HG02623 (cell line): ENCODE results near the gene CR1L.
"Not testable (repeated sequence)": the region's sequence is repeated elsewhere in the genome, so short reads cannot be mapped to it uniquely, and the experiment has no call there.

Experiments used
- ATAC-seq: cut with Tn5 transposase; IDR thresholded peaks from one replicate; pipeline ENCODE4 v1.9.1; 2021; ENCODE audit warnings: moderate library complexity; ENCODE audit not compliant: unreplicated experiment

The CR1L gene

DNA sequence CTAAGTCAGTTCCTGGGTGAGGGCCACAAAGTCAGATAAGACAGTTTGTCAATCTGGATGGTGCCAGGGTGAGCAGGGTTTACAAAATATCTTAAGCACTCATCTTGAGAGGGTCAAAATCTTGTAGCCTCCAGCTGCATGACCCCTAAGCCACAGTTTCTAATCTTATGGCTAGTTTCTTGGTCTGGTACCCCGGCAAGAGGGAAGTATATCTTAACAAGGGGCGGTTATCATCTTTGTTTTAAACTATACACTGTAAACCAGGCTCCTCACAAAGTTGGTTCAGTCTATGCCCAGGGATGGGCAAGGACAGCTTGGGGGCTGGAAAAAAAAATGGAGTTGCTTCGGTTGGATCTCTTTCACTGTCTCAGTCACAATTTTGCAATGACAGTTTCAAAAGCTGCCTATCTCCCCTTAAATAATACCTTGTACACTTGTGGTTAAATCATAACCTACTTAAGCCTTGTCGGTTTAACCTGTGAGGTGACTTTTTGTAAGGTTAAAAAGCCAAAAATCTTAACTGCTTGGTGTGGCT, 99.1 kb downstream of the CR1L start:
- ATAC-seq, result no peak

DNA sequence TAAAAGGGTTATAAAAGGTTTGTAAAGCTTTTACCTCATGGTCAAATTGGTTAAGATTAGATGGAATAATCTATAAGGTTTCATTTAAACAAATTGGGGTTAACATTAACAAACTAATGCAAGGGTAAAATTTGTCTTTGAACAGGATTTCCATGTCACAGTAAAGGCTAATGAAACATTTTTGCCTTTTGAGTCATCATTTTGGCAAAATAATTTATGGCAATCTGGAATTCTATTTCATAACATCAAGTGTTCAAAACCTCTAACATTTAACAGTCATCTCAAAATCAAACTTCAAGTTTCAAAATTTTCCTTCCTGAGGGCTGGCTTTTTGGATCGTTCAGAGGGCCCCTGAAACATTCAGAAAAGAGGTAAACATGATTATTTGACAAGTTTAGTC, 100.4 kb downstream of the CR1L start:
- ATAC-seq, result no peak

DNA sequence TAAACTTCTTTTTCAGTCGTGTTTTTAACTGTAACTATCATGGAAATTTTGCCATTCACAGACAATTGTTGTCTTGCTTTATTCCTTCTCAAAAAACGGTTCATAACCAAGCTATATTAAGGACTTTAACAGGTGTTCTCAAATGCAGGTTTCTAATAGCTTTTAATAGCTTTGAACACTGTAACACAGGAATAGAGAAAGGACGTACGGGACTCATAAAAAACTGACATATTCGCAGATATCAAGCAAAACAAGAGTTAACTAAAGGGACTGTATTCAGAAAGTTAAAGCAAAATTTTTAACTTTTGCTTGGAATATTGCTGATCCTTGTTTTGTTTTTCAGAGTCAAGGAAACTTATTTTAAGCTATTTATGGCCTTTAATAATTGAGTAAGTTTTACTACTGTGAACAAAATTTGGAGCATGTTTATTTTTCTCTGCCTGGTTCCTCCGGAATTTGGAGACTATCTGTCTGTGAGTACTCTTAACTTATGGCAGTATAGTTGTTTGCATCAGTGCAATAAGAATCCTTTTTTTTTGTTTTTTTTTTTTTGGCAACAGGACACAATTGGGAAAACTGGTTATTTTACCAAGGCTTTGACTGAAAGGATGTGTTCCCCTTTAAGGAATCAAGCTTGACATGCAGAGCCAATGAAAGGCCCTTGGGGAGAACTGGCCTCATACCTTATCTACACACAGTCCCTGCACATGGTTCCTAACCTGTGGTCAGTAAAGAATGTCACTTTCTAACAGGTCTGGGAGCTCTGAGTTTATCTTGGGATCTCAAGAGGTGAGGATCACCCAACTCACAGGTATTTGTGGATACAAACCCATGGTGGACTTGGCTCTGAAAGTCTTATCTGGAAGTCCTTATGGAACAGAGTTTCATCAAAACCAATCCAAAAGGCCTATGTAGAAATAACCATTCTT, 101.2 kb downstream of the CR1L start:
- ATAC-seq, result no peak

DNA sequence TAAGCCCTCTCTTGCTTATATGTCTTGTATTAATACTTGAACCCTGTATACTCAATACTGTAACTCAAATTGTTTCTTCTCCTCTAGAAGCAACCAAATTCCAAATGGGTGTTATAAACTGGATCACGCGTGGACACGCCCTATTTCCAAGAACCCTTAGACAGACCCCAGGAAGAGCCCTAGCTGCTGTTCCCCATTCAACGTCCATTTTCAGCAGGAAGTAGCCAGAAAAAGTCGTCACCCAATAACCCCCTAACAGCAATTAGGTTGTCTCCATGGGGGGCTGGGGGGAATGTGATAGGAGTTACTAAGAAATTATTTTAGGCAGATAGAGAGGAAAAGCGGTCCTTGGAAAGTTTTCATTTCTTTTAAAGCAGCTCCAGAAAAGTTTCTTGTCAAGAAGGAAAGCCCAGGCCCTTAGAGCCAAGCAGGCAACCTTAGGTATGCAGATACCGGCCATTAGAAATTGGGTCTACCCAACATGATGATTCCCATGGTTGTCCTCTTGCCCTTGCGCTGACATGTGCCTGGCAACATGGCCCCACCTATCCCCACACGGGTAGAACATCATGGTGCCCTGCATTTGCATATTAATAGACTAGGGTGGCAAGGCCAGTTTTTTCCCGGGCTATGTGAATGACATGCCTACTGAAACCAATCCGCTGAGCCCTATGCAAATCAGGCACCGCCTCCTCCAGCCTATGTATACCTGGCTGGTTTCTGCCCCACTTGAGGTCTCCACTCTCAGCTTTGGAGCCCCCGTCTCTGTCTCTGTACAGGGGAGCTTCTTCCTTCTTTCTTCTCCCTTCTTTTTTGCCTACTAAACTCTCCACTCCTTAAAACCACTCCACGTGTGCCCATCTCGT, 102.9 kb downstream of the CR1L start:
- no peak for ATAC-seq

DNA sequence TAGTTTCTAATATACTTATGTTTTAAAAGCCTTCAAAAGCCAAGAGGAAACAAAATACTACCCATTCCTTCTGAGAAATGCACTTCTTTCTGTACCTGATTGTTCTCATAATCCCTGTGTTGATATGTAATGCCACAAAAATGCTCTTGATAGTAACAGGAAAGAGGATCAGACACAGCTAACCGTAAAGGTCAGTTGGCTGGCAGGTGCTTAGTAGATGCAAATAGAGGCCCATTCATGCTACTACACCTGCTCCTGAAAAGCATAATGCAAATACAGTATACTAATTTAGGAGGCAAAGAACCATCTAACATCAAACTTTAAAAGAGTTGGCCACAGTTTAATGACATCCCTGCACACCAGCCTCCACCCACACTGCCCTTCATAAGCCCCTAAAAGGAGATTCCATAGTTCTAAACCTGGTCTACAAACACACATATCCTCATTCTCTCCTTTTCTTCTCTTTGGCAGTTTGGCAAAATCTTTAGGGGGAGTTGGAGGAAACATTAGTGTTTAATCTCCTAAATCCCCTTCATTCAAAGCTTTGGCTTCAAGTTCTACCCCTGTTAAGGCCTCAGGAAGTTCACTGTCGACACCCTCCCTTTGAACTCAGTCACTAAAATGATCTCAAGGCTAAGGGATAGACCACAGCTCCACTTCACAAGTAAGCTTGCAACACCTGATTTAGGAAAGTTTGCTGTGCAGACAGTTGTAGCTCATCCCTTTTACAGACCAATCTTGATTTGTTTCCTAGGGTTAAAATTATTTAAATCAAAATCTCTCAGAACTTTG, 104.0 kb downstream of the CR1L start:
- ATAC-seq, result no peak

DNA sequence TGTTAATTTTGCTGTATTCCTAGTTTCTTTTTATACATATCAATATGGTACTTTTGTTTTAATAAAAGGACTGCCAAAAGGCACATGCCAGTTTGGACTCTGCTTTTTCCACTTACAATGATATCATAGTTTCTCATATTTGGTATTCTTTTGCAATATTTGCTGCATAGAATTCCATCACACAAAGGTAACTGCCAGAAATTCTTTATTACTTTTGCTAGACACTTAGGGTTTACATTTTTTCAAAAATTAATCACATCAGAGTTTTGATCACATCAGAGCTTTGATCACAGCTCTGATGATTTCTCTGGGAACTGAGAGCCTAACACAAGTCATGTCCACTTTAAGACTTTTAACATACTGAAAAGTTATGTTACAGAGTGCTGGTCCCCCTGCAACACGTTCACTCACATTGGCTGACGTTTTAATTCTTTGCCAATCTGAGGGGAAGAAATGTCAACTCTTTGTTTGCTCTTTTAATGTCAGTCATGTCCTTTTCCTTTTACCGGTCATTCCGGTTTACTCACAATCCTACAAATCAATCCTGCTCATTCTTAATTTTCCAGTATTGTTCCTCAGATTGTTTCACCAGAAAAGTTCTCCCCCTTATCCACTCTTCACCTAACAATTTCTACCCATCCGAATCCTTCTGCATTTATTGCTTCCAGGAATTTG, 105.8 kb downstream of the CR1L start:
- no peak for ATAC-seq

DNA sequence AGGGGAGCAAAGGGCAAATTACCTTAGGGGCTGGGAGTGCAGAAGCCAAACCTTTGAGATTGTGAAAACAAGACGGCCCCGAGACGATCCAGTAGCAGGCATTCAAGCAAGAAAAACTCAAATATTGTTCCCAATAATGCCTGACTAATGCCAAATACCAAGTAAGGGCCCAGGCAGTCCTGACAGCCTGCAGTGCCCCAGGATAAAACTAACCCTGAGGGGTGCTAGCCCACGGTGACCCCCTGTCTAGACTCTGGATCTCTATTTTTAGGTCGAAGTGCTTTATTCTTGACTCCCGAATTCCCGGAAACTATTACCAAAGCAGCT, 106.5 kb downstream of the CR1L start:
- ATAC-seq, result not testable (repeated sequence)

DNA sequence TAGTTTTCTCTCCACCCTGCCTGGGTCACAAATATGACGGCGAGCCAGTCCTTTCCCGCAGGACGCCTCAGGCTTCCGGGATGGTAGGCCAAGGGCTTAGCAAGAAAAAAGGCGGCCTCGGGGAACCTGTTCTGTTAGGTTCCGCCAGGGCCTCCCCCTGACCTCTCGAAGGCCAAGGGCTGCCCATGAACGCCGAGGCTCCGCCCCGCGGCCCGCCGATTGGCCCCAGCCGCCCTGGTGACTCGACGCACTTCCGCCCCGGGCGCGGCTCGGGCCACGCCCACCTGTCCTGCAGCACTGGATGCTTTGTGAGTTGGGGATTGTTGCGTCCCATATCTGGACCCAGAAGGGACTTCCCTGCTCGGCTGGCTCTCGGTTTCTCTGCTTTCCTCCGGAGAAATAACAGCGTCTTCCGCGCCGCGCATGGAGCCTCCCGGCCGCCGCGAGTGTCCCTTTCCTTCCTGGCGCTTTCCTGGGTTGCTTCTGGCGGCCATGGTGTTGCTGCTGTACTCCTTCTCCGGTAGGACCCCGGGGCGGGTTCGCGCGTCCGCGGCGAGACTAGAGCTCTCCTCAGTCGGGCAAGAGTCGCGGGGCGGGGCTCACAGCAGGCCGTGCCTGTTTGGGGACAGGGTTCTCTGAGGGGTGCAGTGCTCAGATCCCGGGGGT, 107.0 kb downstream of the CR1L start, which contains the start of gene CD46:
CD46 (plus strand) TSS at position 265 of the 666 bp plus-strand sequence; CDS start at position 424, 159 bp downstream.
- ATAC-seq, result peak; percentile 93

DNA sequence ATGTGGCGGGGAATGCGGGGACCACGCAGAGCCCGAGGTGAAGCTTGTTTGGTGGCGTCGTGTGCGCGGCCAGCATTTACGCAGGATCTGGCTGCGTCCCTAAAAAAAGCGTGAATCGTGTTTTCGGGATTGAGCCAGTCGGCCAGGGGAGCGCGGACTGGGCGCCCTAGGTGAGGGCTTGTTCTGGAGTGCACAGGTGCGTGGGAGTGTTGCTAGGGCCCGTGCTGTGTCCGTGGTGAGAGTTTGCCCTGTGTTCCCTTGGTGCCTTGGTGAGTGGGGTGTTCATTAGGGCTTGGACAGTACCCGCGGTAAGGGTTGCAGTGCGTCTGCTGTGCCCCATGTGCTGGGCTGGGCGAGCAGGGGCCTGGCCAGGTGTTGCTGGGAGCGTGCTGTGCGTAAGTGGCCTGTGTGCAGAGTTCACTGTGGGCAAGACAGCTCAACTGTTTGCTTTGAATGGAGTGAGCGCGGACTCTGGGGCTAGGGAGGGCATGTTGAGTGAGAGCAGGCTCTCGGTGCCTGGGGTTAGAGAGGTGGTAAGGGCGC, 107.6 kb downstream of the CR1L start:
- peak; percentile 24 for ATAC-seq

DNA sequence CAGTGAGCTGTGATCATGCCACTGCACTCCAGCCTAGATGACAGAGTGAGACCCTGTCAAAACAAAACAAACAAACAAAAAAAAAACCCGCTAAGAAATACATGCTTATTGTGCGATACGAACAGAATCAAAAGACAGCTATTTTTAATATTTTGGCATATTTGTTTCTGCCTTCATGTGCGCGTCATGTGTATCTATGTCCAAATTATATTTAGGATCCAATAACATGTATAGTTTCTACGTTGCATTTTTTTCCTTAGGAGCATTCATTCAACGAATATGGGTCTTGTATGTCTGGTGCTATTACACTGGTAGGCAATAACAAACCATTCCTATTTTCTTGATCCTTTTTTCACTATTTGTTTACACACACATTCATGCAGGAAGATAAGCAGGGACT, 108.7 kb downstream of the CR1L start:
- ATAC-seq, result no peak

DNA sequence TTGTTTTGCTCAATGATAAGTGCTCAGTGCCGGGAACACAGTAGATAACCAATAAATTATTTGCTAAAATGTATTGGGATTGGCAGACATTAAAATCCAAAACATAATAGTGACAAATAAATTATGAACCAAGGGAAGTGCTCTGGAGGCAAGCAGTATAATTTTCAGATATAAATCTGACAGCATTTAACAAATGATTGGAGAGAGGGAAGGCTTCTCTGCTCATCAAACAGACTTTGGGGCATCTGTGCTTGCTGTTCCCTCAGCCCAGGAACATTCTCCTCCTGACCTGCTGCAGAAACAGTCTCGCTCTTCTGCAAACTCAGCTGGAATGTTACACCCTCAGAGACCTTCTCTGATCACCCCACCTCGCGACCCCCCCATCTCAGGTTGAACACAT, 109.1 kb downstream of the CR1L start:
- ATAC-seq, result no peak

DNA sequence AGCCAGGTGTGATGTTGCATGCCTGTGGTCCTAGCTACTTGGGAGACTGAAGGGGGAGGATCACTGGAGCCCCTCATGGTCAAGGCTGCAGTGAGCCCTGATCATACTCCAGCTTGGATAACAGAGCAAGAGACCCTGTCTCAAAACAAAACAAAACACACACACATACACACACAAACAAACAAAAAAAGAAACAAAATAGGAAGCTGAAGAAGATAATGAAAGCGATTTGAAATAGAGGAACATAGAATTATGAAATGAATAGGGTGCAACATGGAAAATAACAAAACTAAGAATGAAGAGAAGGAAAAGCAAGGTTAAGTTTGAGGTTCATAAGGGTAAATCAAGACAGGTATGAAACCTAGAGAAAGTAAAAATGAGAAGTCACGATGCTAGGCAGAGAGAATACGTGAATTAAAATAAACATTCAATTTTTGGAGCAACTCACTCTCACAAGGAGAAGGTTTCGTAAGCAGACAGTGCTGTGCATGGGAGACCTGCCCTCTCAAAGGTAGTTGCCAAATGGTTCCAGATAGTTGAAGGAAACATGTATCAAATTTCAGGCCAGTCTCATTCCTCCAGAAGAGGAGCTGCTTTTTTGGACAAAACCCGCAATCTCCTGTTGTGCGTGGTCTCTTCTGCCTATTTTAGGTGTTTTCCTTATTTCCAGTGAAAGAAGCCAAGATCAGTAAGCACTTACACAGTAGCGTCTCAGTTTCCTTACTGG, 110.2 kb downstream of the CR1L start:
- ATAC-seq, result no peak

DNA sequence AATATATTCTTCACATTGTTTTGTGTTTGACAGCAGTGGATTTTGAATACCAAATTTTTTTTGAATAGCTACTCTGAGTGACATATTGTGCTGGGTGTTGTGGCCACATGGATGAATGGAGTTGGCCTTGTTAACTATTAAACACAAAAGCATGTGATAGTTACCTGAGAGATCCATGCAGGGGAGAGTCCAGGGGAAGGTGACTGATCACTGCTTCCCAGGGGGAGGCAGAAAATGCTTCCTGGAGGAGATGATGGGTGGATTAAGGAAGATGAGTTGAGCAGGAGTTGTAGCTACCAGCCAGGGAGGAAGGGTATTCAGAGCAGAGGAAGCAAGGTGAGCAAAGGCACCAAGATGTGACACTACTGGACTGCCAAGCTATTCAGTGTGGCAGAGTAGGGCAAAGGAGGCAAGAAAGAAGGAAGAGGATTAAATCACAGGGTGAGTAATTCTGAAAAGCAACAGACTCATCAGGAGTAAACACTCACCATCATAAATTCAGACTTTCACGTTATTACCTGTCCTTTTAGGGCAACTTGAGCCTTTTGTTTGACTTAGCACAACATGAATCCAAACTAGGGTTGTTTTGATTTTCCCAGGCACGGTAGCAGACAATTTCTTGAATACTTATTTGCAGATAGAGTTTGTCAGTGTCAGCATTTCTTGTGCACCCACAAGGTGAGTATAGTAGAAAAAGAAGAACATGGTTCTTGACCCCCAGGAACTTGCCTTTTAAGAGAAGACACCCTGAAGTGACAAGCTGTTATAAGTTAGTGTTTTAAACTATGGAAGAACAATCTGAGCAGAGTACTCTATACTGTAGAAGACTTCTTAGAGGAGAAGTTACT, 111.1 kb downstream of the CR1L start:
- ATAC-seq, result no peak

DNA sequence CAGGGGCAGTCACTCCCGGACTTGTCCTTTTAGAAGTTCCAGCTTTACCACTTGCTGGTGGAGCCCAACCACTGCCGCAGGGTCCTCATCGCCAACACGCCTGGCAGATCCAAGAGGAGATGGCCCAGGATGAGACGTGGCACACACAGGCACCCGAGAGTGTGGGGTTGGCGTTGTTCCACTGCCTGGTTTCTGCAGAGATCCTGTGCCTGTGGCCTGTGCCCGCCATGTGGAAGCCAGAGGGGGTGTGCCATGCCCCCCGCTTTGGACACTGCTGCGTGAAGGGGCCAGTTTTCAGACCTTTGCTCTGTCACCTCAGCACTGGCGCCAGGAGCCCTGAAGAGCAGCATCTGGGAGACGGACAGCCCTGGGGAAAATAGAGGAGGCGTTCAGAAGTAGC, 117.7 kb downstream of the CR1L start:
- ATAC-seq, result no peak

DNA sequence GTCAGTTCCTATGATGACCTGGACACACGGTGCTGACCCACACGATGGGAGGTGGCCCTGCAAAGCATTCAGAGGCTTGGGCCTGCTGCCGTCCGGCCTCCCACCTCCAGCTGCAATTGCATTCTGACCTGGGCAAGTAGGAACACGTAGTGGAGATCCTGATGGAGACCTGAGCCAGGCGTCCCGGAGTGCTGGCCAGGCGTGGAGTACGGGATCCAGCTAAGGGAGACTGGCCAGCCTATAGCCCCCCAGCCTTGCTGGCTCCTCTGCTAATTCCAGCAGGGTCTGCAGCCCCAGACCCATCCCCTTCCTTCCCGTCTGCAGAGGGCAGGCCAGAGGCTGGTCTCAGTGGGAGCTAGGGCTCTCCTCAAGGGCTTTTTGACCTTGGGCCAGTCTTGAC, 118.2 kb downstream of the CR1L start:
- ATAC-seq, result no peak

DNA sequence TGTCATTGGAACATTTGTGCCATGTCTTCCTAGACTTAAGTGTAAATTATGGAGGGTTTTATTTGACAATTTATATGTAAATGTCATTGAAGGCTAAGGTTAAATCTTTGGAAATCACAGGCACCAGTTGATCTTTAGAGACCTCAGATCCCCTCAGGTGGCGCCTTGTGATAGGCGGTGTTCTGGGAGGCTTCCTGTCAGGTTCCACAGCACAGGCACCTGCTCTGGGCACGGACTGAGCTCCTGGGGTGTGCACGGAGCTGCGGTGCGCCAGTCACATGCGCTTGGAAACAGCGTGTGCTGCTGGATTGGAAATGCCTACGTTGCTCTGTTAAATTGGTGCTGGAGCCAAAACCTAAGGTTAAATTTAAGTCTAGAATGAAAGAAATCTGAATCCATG, 119.0 kb downstream of the CR1L start:
- ATAC-seq, result no peak

DNA sequence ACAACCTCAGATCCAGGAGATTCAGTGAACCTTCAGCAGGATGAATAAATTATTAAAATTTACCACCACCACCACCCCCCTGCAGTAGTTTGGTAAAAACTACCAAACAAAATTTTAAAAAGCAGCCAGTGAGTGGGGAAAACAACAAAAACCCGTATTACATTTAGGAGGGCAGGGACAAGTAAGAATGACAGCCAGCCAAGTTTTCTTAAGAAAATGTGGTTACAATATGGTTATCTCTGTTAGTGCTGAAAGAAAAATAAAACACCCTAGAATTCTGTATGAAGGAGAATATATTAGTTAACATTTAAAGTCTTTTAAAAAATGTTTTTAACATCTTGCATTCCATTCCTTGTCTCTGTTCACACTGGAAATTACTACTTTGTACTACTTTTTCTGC, 121.6 kb downstream of the CR1L start:
- ATAC-seq, result no peak

DNA sequence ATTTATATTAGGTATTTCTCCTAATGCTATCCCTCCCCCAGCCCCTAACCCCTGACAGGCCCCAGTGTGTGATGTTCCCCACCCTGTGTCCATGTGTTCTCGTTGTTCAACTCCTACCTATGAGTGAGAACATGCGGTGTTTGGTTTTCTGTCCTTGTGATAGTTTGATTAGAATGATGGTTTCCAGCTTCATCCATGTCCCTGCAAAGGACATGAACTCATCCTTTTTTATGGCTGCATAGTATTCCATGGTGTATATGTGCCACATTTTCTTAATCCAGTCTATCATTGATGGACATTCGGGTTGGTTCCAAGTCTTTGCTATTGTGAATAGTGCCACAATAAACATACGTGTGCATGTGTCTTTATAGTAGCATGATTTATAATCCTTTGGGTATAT, 125.6 kb downstream of the CR1L start:
- not testable (repeated sequence) for ATAC-seq
